K562 (cell line): Measurements from ENCODE around the gene HSPB6. TPM values are rescaled to one million over a fixed set of nuclear protein-coding genes. Genes with fewer than 3 reads are reported as not detected.

Experiments
- CBFA2T3 ChIP-seq: fragments of 450-650 bp; IDR thresholded peaks from 2 replicates; pipeline ENCODE4 v1.6.1; 2017
- CBX1 ChIP-seq: sonication (generic); IDR thresholded peaks from 2 replicates; pipeline ENCODE4 v1.6.1; 2016; ENCODE audit warnings: antibody characterized with exemption, low read depth, mild to moderate bottlenecking
- CLOCK ChIP-seq: fragments of 250-450 bp; sonication (Bioruptor Pico); IDR thresholded peaks from 2 replicates; pipeline ENCODE4 v1.4.0; 2020; ENCODE audit warnings: mild to moderate bottlenecking, moderate library complexity, borderline replicate concordance
- EZH2 ChIP-seq: IDR thresholded peaks from 2 replicates; pipeline ENCODE4 v1.6.1; 2012; ENCODE audit warnings: low read depth, mild to moderate bottlenecking, inconsistent platforms, low read length, borderline replicate concordance
- HDAC8 ChIP-seq: fragments of 450-650 bp; IDR thresholded peaks from 2 replicates; pipeline ENCODE4 v1.6.1; 2016; ENCODE audit warnings: mild to moderate bottlenecking, missing genetic modification characterization, moderate library complexity, missing compliant biosample characterization
- MTF1 ChIP-seq: fragments of 250-450 bp; sonication (Bioruptor Pico); IDR thresholded peaks from 2 replicates; pipeline ENCODE4 v1.9.0; 2021; ENCODE audit warnings: moderate library complexity, mild to moderate bottlenecking, inconsistent platforms, borderline replicate concordance
- NR1H2 ChIP-seq: sonication (generic); formaldehyde crosslinking; IDR thresholded peaks from 2 replicates; pipeline ENCODE4 v1.4.0; 2020; ENCODE audit warnings: mild to moderate bottlenecking, missing genetic modification reagents
- NR3C1 ChIP-seq: sonication (generic); formaldehyde crosslinking; IDR thresholded peaks from 2 replicates; pipeline ENCODE4 v1.8.1; 2022; ENCODE audit warnings: missing genetic modification reagents
- PHF20 ChIP-seq: fragments of 450-650 bp; IDR thresholded peaks from 2 replicates; pipeline ENCODE4 v1.6.1; 2018; ENCODE audit not compliant: partially characterized antibody
- RREB1 ChIP-seq: fragments of 250-450 bp; sonication (Bioruptor Pico); IDR thresholded peaks from 2 replicates; pipeline ENCODE4 v1.4.0; 2020
- SRSF7 ChIP-seq: fragments of 200-400 bp; formaldehyde crosslinking; optimal IDR thresholded peaks from 2 replicates; pipeline ENCODE3; 2017; ENCODE audit warnings: mild to moderate bottlenecking, low read depth, low read length
- SRSF9 ChIP-seq: fragments of 200-400 bp; formaldehyde crosslinking; IDR thresholded peaks from 2 replicates; pipeline ENCODE4 v1.6.1; 2017; ENCODE audit warnings: low read depth, low read length, borderline replicate concordance
- ZNF217 ChIP-seq: sonication (generic); formaldehyde crosslinking; IDR thresholded peaks from 2 replicates; pipeline ENCODE4 v1.8.0; 2022; ENCODE audit warnings: mild to moderate bottlenecking, missing genetic modification reagents
- ZNF280A ChIP-seq: fragments of 450-650 bp; IDR thresholded peaks from 2 replicates; pipeline ENCODE4 v1.6.1; 2018; ENCODE audit warnings: mild to moderate bottlenecking, low read depth; ENCODE audit not compliant: partially characterized antibody
- ZNF3 ChIP-seq: fragments of 250-450 bp; sonication (Bioruptor Pico); IDR thresholded peaks from 2 replicates; pipeline ENCODE4 v1.5.0; 2021; ENCODE audit warnings: mild to moderate bottlenecking, moderate library complexity
- polyA plus RNA-seq, 8 experiments: library from polyadenylated mRNA; depleted of rRNA in 4 of 8; stranded (reverse) in 5 of 8; unstranded in 3 of 8; fragments of >200 nt; fragmentation: Nextera tagmentation in 2 of 8; fragmentation: Illumina TruSeq in 1 of 8; extraction: Ambion mirVana in 2 of 8; extraction: Trizol in 1 of 8; gene quantifications; 2 replicates each; pipeline versions ENCODE4 v1.2.1 to v1.2.3, GENCODE V29; 2011 to 2014; ENCODE audit warnings: inconsistent platforms in 1 of 8, missing spikeins in 1 of 8
- total RNA-seq, 7 experiments: library from RNA; depleted of rRNA in 6 of 7; stranded (reverse); fragments of >200 nt in 6 of 7; fragmentation: Illumina TruSeq in 2 of 7; extraction: Trizol in 2 of 7; gene quantifications; 2 replicates each; pipeline versions ENCODE4 v1.2.1 to v1.2.3, GENCODE V29; 2011 to 2021; ENCODE audit warnings: low replicate concordance in 1 of 7

Gene HSPB6
- total and polyA plus RNA-seq, 9 of the 15 experiments (the other 6 are each of a cell fraction or from before 2014, with no cell fraction given), result 0.55 TPM; not detected in 8

GRCh38 chr19:35748106-35749020 is 8.5 kb downstream of the HSPB6 start, which contains the start of gene LIN37 (continued):
- TF ChIP-seq CLOCK, result no peak
- TF ChIP-seq EZH2, result no peak
- no peak for TF ChIP-seq NR3C1
- TF ChIP-seq ZNF280A, result no peak
- no peak for TF ChIP-seq MTF1 (CRISPR knock-in tag)
- TF ChIP-seq SRSF9, result no peak
- TF ChIP-seq ZNF3 (CRISPR knock-in tag), result no peak
- TF ChIP-seq ZNF217 (CRISPR knock-in tag), result no peak
- no peak for TF ChIP-seq NR1H2
- no peak for TF ChIP-seq CBFA2T3
- TF ChIP-seq RREB1 (CRISPR knock-in tag), result no peak
- no peak for TF ChIP-seq SRSF7
- TF ChIP-seq CBX1, result no peak
- no peak for TF ChIP-seq HDAC8 (tag)
- peak; percentile 49 for TF ChIP-seq PHF20
